ENCODE data around the gene CALD1.

The CALD1 gene

GRCh38 chr7:134829380-134829986, 50.0 kb downstream of the CALD1 start:
- DNase-seq, result no peak

- DNase-seq, result no peak
These were observed 52.4 kb downstream of the CALD1 start for GRCh38 chr7:134831862-134832261.

- DNase-seq, result no peak
These were observed 52.9 kb downstream of the CALD1 start for GRCh38 chr7:134832367-134832766.

- DNase-seq, result no peak
These were observed 55.4 kb downstream of the CALD1 start for GRCh38 chr7:134834689-134835462.

- DNase-seq, result no peak
These were observed 56.0 kb downstream of the CALD1 start for GRCh38 chr7:134835463-134835823.

- DNase-seq, result no peak
These were observed 57.0 kb downstream of the CALD1 start for GRCh38 chr7:134836447-134836846.

- no peak for DNase-seq
These were observed 59.9 kb downstream of the CALD1 start for GRCh38 chr7:134839298-134839697.

GRCh38 chr7:134842062-134842461, 62.6 kb downstream of the CALD1 start:
- DNase-seq, result no peak

- no peak for DNase-seq
These were observed 63.5 kb downstream of the CALD1 start for GRCh38 chr7:134842886-134843430.

GRCh38 chr7:134844200-134844599, 64.8 kb downstream of the CALD1 start:
- DNase-seq, result no peak

- no peak for DNase-seq
These were observed 66.0 kb downstream of the CALD1 start for GRCh38 chr7:134845461-134845860.

- no peak for DNase-seq
These were observed 68.6 kb downstream of the CALD1 start for GRCh38 chr7:134847851-134848588.

GRCh38 chr7:134850066-134850465, 70.6 kb downstream of the CALD1 start:
- DNase-seq, result no peak

- no peak for DNase-seq
These were observed 71.7 kb downstream of the CALD1 start for GRCh38 chr7:134851141-134851540.

- no peak for DNase-seq
These were observed 73.2 kb downstream of the CALD1 start for GRCh38 chr7:134852625-134853024.

GRCh38 chr7:134854816-134855215, 75.4 kb downstream of the CALD1 start:
- DNase-seq, result no peak

GRCh38 chr7:134855442-134855841, 76.0 kb downstream of the CALD1 start:
- no peak for DNase-seq

GRCh38 chr7:134856091-134856490, 76.7 kb downstream of the CALD1 start:
- DNase-seq, result no peak

- DNase-seq, result no peak
These were observed 77.3 kb downstream of the CALD1 start for GRCh38 chr7:134856691-134857090.

GRCh38 chr7:134857958-134858357, 78.5 kb downstream of the CALD1 start:
- no peak for DNase-seq

GRCh38 chr7:134859783-134860182, 80.3 kb downstream of the CALD1 start:
- no peak for DNase-seq

- DNase-seq, result peak; percentile 13 to 41
These were observed 85.8 kb downstream of the CALD1 start for GRCh38 chr7:134865001-134865845.

GRCh38 chr7:134866617-134867016, 87.2 kb downstream of the CALD1 start:
- DNase-seq, result no peak
